Gastroesophageal sphincter (tissue), 3 donors: ENCODE data around the gene CSNK1E.

Experiments used
- EP300 ChIP-seq: sonication (generic); formaldehyde crosslinking; IDR thresholded peaks from one replicate; pipeline ENCODE4 v1.6.1; 2017; ENCODE audit warnings: antibody characterized with exemption, mild to moderate bottlenecking
- POLR2A ChIP-seq, 2 donors: fragments of 450-650 bp; IDR thresholded peaks; one replicate each; pipeline ENCODE4 v1.6.1; 2017; ENCODE audit warnings: antibody characterized with exemption in 2 of 2, mild to moderate bottlenecking in 2 of 2, moderate library complexity in 1 of 2
- POLR2AphosphoS5 ChIP-seq: sonication (generic); formaldehyde crosslinking; IDR thresholded peaks from one replicate; pipeline ENCODE4 v1.6.1; 2017; ENCODE audit warnings: antibody characterized with exemption
- TF ChIP-seq, protein P1 (sequence below), 4 experiments: fragments of 200-600 bp in 2 of 4; fragments of 450-650 bp in 2 of 4; sonication (generic) in 1 of 4; IDR thresholded peaks; one replicate each; pipeline ENCODE4 v1.5.1; 2017 to 2019; ENCODE audit warnings: antibody characterized with exemption in 4 of 4, mild to moderate bottlenecking in 2 of 4, moderate library complexity in 2 of 4

DNA sequence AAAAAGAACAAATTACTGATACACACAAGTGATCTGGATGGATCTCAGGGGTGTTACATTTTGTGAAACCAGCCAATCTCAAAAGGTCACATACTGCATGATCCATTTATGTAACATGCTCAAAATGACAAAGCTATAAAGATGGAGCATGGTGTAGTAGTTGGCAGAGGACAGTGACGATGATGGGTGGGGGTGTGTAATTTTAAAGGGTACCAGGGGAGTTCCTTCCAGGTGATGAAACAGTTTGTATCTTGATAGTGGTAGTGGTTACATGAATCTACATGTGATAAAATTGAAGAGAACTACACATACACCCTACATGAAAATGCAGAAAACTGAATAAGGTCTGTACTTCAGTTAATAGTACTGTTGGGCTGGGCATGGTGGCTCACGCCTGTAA lies 61.5 kb downstream of the CSNK1E start:
- TF ChIP-seq, protein P1, sequence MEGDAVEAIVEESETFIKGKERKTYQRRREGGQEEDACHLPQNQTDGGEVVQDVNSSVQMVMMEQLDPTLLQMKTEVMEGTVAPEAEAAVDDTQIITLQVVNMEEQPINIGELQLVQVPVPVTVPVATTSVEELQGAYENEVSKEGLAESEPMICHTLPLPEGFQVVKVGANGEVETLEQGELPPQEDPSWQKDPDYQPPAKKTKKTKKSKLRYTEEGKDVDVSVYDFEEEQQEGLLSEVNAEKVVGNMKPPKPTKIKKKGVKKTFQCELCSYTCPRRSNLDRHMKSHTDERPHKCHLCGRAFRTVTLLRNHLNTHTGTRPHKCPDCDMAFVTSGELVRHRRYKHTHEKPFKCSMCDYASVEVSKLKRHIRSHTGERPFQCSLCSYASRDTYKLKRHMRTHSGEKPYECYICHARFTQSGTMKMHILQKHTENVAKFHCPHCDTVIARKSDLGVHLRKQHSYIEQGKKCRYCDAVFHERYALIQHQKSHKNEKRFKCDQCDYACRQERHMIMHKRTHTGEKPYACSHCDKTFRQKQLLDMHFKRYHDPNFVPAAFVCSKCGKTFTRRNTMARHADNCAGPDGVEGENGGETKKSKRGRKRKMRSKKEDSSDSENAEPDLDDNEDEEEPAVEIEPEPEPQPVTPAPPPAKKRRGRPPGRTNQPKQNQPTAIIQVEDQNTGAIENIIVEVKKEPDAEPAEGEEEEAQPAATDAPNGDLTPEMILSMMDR (IDR thresholded peaks at IDR 0.05): no peak
- TF ChIP-seq POLR2AphosphoS5 (no peak), EP300 (no peak), POLR2A (IDR thresholded peaks at IDR 0.05) (no peak)
